Measurements from ENCODE around the gene RRM1. TPM values are rescaled to one million over a fixed set of nuclear protein-coding genes. Genes with fewer than 3 reads are reported as not detected.

The RRM1 gene
- total and polyA plus RNA-seq, 2 donors from 2014 or later = 17.7 to 33.0 TPM

GRCh38 chr11:4186464-4187054 lies 92.0 kb downstream of the RRM1 start:
- Histone ChIP-seq H3K9me3 (ENCODE audit: control insufficient read depth in 2 of 3, insufficient read depth in 1 of 3, low read length in 3 of 3) (no peaks in the 10 kb centered on the region), H3K4me3 (ENCODE audit: low read length in 3 of 3) (peak overlapping the region in 2 of 3 donors; percentile 4 to 55), H3K36me3 (ENCODE audit: control insufficient read depth in 2 of 3, insufficient read depth in 3 of 3, low read length in 3 of 3) (no peaks in the 10 kb centered on the region), H3K27ac (ENCODE audit: low read depth in 2 of 2, low read length in 2 of 2) (no peak overlapping the region), H3K27me3 (ENCODE audit: control insufficient read depth, insufficient read depth, low read length) (no peaks in the 10 kb centered on the region), H3K9ac (ENCODE audit: low read length in 3 of 3) (peak overlapping the region in 1 of 3 donors; percentile 40), H3K4me1 (ENCODE audit: control insufficient read depth in 2 of 3, insufficient read depth in 2 of 3, low read depth in 1 of 3, low read length in 3 of 3) (peaks cover 0 to 3% (median 2%) of the 10 kb centered on the region in 3 donors)
- FAIRE-seq = no peak
- no peak for TF ChIP-seq CTCF (IDR thresholded peaks at IDR 0.05; ENCODE audit: borderline replicate concordance, extremely low read depth, insufficient read depth)
- DNase-seq = no peak
- intact Hi-C loops (cut with DNase I) = loop anchor here (5.0 kb wide), 1 partner anchor 301 kb away; no protein-coding TSS in a partner anchor

GRCh38 chr11:4187055-4187988 lies 92.7 kb downstream of the RRM1 start:
- no peak for FAIRE-seq
- H3K9ac ChIP-seq (ENCODE audit: low read length in 3 of 3) = peak overlapping the region in 2 of 3 donors; percentile 48 to 65

More at GRCh38 chr11:4187055-4187988, 92.7 kb downstream of the RRM1 start:
- Histone ChIP-seq H3K36me3 (ENCODE audit: control insufficient read depth in 2 of 3, insufficient read depth in 3 of 3, low read length in 3 of 3) (no peaks in the 10 kb centered on the region), H3K4me1 (ENCODE audit: control insufficient read depth in 2 of 3, insufficient read depth in 2 of 3, low read depth in 1 of 3, low read length in 3 of 3) (peaks cover 0 to 3% (median 2%) of the 10 kb centered on the region in 3 donors), H3K4me3 (ENCODE audit: low read length in 3 of 3) (peak overlapping the region; percentile 4 to 55 (median 34)), H3K27ac (ENCODE audit: low read depth in 2 of 2, low read length in 2 of 2) (no peak overlapping the region), H3K27me3 (ENCODE audit: control insufficient read depth, insufficient read depth, low read length) (no peaks in the 10 kb centered on the region), H3K9me3 (ENCODE audit: control insufficient read depth in 2 of 3, insufficient read depth in 1 of 3, low read length in 3 of 3) (no peaks in the 10 kb centered on the region)
- peak; percentile 94 for TF ChIP-seq CTCF (IDR thresholded peaks at IDR 0.05; ENCODE audit: borderline replicate concordance, extremely low read depth, insufficient read depth)
- intact Hi-C loops (cut with DNase I) = loop anchor here (5.0 kb wide), 1 partner anchor 300 kb away; no protein-coding TSS in a partner anchor
- DNase-seq = peak; percentile 91 to 97 (median 93)

Other genes with a start within 250 kb of the RRM1 start
- 68.0 TPM for gene STIM1, start 239.1 kb upstream of the RRM1 start, total RNA-seq
- gene STIM1, start 239.1 kb upstream of the RRM1 start, polyA plus RNA-seq (ENCODE audit: insufficient read depth, low read depth, low replicate concordance) = 15.7 TPM